Measurements from ENCODE around the gene TMEM234.

The TMEM234 gene

DNA sequence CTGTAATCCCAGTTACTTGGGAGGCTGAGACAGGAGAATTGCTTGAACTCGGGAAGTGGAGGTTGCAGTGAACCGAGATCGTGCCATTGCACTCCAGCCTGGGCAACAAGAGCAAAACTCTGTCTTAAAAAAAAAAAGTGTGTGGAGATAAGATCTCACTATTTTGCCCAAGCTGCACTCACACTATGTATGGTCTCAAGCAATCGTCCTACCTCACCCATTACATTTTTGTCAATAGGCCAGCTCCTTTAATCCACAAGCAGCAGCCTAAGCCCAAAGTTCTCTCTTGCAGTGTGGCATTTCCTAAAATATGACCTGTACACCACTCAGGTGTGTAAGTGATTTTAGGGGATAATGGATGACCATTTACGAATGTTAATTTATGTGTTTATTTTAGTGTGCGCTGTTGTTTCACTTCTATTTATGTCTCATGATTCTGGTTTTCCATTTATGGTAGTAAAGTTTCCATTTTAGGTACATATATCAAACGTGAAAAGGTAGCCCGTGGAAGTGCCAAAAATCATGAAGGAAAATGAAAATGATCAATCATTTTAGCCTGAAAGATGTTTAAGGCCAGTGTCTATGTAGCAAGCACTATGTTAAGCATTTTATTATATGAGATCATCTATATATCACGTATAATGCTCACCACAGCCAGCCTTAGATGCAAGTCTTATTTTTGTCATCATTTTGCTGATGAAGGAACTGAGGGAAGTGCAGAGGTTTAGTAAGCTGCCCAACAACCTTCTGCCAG, 34.5 kb upstream of the TMEM234 start:
- DNase-seq (ENCODE audit: low read depth): no peak
- TF ChIP-seq, protein P1, sequence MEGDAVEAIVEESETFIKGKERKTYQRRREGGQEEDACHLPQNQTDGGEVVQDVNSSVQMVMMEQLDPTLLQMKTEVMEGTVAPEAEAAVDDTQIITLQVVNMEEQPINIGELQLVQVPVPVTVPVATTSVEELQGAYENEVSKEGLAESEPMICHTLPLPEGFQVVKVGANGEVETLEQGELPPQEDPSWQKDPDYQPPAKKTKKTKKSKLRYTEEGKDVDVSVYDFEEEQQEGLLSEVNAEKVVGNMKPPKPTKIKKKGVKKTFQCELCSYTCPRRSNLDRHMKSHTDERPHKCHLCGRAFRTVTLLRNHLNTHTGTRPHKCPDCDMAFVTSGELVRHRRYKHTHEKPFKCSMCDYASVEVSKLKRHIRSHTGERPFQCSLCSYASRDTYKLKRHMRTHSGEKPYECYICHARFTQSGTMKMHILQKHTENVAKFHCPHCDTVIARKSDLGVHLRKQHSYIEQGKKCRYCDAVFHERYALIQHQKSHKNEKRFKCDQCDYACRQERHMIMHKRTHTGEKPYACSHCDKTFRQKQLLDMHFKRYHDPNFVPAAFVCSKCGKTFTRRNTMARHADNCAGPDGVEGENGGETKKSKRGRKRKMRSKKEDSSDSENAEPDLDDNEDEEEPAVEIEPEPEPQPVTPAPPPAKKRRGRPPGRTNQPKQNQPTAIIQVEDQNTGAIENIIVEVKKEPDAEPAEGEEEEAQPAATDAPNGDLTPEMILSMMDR (IDR thresholded peaks at IDR 0.05; ENCODE audit: low read depth, low read length, missing control alignments): no peak
- H3K4me3 ChIP-seq (ENCODE audit: low read depth, low read length): peak overlapping the region; percentile 27; the same call in 1 of the 2 replicates

DNA sequence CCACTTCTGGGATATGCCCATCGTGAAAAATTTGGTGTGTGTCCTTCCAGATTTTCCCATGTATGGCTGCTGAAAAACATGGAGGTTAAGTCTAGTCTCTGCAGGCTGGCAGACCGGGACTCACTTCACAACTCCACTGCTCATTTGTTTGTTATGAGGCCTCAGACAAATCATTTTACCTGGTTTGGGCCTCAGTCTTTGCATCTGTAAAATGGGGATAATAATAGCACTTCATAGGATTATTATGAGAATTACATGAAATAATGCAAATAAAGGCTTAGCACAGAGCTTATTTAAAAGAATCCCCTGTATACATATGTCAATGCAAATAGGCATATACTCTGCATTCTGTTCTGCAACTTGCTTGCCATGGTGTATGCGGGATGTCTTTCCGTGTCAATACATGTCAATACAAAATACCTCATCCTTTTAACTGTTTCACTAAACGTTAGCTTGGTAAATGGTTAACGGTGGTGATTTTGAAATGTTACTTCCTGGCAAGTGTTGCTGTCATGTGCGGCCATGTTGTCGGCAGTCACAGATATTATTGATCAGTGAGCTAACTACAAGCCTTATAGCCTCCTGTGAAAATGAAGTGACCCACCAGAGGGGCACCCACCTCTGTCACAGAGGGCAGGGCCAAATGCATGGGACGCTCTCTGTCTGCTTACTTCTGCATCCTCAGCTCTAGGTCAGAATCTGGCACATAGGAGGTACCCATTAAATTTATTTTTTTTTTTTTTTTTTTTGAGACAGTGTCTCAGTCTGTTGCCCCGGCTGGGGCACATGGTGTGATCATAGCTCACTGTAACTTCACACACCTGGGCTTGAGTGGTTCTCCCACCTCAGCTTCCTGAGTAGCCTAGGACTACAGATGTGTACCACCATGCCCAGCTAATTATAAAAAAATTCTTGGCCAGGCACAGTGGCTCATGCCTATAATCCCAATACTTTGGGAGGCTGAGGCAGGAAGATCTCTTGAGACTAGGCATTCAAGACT, 33.2 kb upstream of the TMEM234 start:
- DNase-seq (ENCODE audit: low read depth): no peak
- H3K4me3 ChIP-seq (ENCODE audit: low read depth, low read length): peak overlapping the region; percentile 65; the same call in 1 of the 2 replicates
- TF ChIP-seq, protein P1 (IDR thresholded peaks at IDR 0.05; ENCODE audit: low read depth, low read length, missing control alignments): no peak

DNA sequence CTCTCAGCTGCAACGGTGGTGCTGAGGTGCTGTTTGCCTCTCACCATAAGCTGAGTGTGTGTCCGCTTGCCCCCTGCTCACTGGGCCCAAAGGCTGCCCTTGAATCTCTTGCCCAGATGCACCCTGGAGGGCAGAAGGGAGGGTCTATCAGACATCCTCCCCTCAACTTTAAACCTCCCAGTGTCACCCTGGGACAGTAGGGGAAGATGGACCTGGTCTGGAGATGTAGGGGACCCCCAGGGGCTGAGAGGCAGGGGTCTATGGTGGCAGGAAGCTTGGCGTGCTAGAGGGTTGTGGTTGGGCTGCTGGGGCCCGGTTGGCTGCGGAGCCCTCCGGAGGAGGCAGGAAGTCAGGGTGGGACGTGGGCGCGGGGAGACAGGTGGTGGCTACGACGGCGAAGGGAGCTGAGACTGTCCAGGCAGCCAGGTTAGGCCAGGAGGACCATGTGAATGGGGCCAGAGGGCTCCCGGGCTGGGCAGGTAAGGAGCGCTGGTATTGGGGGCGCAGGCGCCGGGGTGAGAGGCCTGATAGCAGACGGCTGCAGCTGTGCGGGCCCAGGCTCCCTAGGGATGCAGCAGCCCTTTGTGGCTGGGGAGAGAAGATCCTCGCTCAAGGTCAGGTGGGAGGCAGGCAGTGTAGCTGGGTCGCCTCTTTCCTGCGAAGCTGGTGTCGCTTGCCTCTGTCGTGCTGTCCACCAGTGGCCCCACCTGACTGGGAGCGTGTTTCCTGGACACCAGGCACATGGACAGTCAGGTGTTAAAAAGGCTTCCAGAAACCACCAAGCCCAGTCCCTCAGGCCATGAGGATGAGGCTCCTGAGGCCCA, 29.0 kb upstream of the TMEM234 start, which contains the start of gene LCK:
Gene LCK (plus strand): TSS at position 373 of the 824 bp plus-strand sequence. CDS start 23,065 bp downstream, outside the sequence.
- peak within 1 kb of the TSS; percentile 65 for H3K4me3 ChIP-seq (ENCODE audit: low read depth, low read length)
- no peak for DNase-seq (ENCODE audit: low read depth)
- TF ChIP-seq, protein P1 (IDR thresholded peaks at IDR 0.05; ENCODE audit: low read depth, low read length, missing control alignments): no peak

- TF ChIP-seq, protein P1 (IDR thresholded peaks at IDR 0.05; ENCODE audit: low read depth, low read length, missing control alignments): no peak
- peak; percentile 96 for DNase-seq (ENCODE audit: low read depth)
- H3K4me3 ChIP-seq (ENCODE audit: low read depth, low read length): peak overlapping the region; percentile 27
Measured at GRCh38 chr1:32249831-32250525, 27.8 kb upstream of the TMEM234 start.

GRCh38 chr1:32247983-32248889, 26.1 kb upstream of the TMEM234 start:
- H3K4me3 ChIP-seq (ENCODE audit: low read depth, low read length): no peak overlapping the region
- TF ChIP-seq, protein P1 (IDR thresholded peaks at IDR 0.05; ENCODE audit: low read depth, low read length, missing control alignments): peak; percentile 98
- DNase-seq (ENCODE audit: low read depth): no peak
